H1 (cell line): ENCODE data around the gene SH3BP2. TPM values are rescaled to one million over a fixed set of nuclear protein-coding genes. Genes with fewer than 3 reads are reported as not detected.
A peak's percentile ranks its signal among the peaks of the same experiment; 100 is the strongest.

Experiments
- CTCF ChIA-PET: fragments of 300-600 bp; sonication (Branson Sonifier 250); formaldehyde crosslinking; loops from one replicate; lab custom pipeline; 2021; ENCODE audit not compliant: partially characterized antibody; lab: Charles Lee
- POLR2A ChIA-PET: fragments of 300-600 bp; sonication (Branson Sonifier 250); formaldehyde crosslinking; loops from one replicate; lab custom pipeline; 2021; ENCODE audit warnings: inconsistent platforms; ENCODE audit not compliant: partially characterized antibody; lab: Charles Lee
- DNase-seq, 2 experiments: peaks; one replicate each; pipeline versions ENCODE4 v3.0.0 to v3.0.0-alpha.2; 2010 to 2022; ENCODE audit warnings: low spot score in 2 of 2, low read depth in 1 of 2, mixed read lengths in 1 of 2
- FAIRE-seq: peaks from 2 replicates; lab custom pipeline; 2011; peaks lifted over from hg19 to GRCh38; lab: Jason Lieb, UNC
- H2AFZ ChIP-seq: 2 replicates; pipeline ENCODE4 v1.8.1; 2012; ENCODE audit warnings: low read length, inconsistent platforms
- H2AK5ac ChIP-seq: 2 replicates; pipeline ENCODE4 v1.6.1; 2013; ENCODE audit warnings: low read depth, low read length
- H2BK120ac ChIP-seq: replicated peaks from 2 replicates; pipeline ENCODE3; 2013; ENCODE audit warnings: low read depth, low read length, inconsistent platforms
- H2BK12ac ChIP-seq: 2 replicates; pipeline ENCODE4 v1.6.1; 2013; ENCODE audit warnings: low read depth, low read length
- H2BK15ac ChIP-seq: 2 replicates; pipeline ENCODE4 v1.6.1; 2013; ENCODE audit warnings: low read length
- H2BK20ac ChIP-seq: 2 replicates; pipeline ENCODE4 v1.6.1; 2013; ENCODE audit warnings: low read length
- H2BK5ac ChIP-seq: 2 replicates; pipeline ENCODE4 v1.6.1; 2013; ENCODE audit warnings: low read depth, low read length
- H3K14ac ChIP-seq: 2 replicates; pipeline ENCODE4 v1.6.1; 2013; ENCODE audit warnings: inconsistent platforms; ENCODE audit not compliant: insufficient read length
- H3K18ac ChIP-seq: 2 replicates; pipeline ENCODE4 v1.6.1; 2013; ENCODE audit warnings: low read length; ENCODE audit errors: extremely low read depth
- H3K23ac ChIP-seq: 2 replicates; pipeline ENCODE4 v1.6.1; 2013; ENCODE audit warnings: inconsistent platforms; ENCODE audit not compliant: insufficient read length
- H3K23me2 ChIP-seq: 2 replicates; pipeline ENCODE4 v1.6.1; 2013; ENCODE audit warnings: low read depth, low read length
- H3K27ac ChIP-seq: 2 replicates; pipeline ENCODE4 v1.6.1; 2011; ENCODE audit warnings: low read depth, low read length, inconsistent platforms
- H3K27me3 ChIP-seq, 4 experiments: replicated peaks in 1 of 4; 1 replicate in 1 of 4; 2 replicates in 3 of 4; pipeline versions ENCODE4 v1.6.1 to v1.8.1; 2011 to 2013; ENCODE audit warnings: low read length in 3 of 4, mild to moderate bottlenecking in 3 of 4, inconsistent platforms in 2 of 4, mixed read lengths in 2 of 4, moderate library complexity in 1 of 4; ENCODE audit not compliant: control insufficient read depth in 3 of 4, insufficient read depth in 3 of 4; ENCODE audit errors: extremely low read depth in 1 of 4
- H3K36me3 ChIP-seq, 4 experiments: 2 replicates each; pipeline versions ENCODE4 v1.6.1 to v1.8.1; 2011 to 2013; ENCODE audit warnings: mild to moderate bottlenecking in 4 of 4, low read length in 3 of 4, moderate library complexity in 2 of 4, control low read depth in 1 of 4, inconsistent platforms in 1 of 4; ENCODE audit not compliant: insufficient read depth in 4 of 4, control insufficient read depth in 2 of 4
- H3K4ac ChIP-seq: replicated peaks from 2 replicates; pipeline ENCODE3; 2013; ENCODE audit warnings: low read length, low read depth, mixed read lengths, inconsistent platforms; ENCODE audit not compliant: insufficient read length
- H3K4me1 ChIP-seq, 4 experiments: replicated peaks in 1 of 4; 1 replicate in 1 of 4; 2 replicates in 3 of 4; pipeline versions ENCODE4 v1.6.1 to v1.8.1; 2011 to 2013; ENCODE audit warnings: low read length in 3 of 4, inconsistent platforms in 2 of 4, mixed read lengths in 1 of 4; ENCODE audit not compliant: insufficient read depth in 4 of 4, control insufficient read depth in 3 of 4
- H3K4me2 ChIP-seq, 2 experiments: 2 replicates each; pipeline versions ENCODE4 v1.6.1 to v1.8.1; 2011 to 2013; ENCODE audit warnings: low read depth in 2 of 2, low read length in 2 of 2, control low read depth in 1 of 2, inconsistent platforms in 1 of 2, mild to moderate bottlenecking in 1 of 2; ENCODE audit not compliant: insufficient read depth in 1 of 2
- H3K4me3 ChIP-seq, 4 experiments: fragments of 200-600, 300-600 bp in 1 of 4; sonication (generic), shearing (Covaris generic), sonication (Bioruptor Twin) in 1 of 4; 2 replicates each; pipeline versions ENCODE4 v1.5.1 to v1.8.1; 2011 to 2016; ENCODE audit warnings: low read length in 4 of 4, low read depth in 3 of 4, control low read depth in 2 of 4, inconsistent platforms in 2 of 4, mild to moderate bottlenecking in 2 of 4, mixed read lengths in 1 of 4, moderate library complexity in 1 of 4; ENCODE audit not compliant: insufficient read depth in 2 of 4; ENCODE audit errors: extremely low read depth in 1 of 4
- H3K56ac ChIP-seq: replicated peaks from 2 replicates; pipeline ENCODE3; 2013; ENCODE audit warnings: low read depth, mild to moderate bottlenecking, mixed read lengths, low read length, inconsistent platforms; ENCODE audit not compliant: insufficient read length
- H3K79me1 ChIP-seq: 2 replicates; pipeline ENCODE4 v1.6.1; 2013; ENCODE audit warnings: low read depth, low read length, control low read depth
- H3K79me2 ChIP-seq, 2 experiments: 2 replicates each; pipeline versions ENCODE4 v1.6.1 to v1.8.1; 2012 to 2013; ENCODE audit warnings: low read length in 2 of 2, mild to moderate bottlenecking in 2 of 2, inconsistent platforms in 1 of 2; ENCODE audit not compliant: insufficient read depth in 2 of 2, control insufficient read depth in 1 of 2
- H3K9ac ChIP-seq, 4 experiments: replicated peaks in 1 of 4; 1 replicate in 1 of 4; 2 replicates in 3 of 4; pipeline versions ENCODE4 v1.6.1 to v1.8.1; 2011 to 2013; ENCODE audit warnings: low read depth in 3 of 4, low read length in 3 of 4, control low read depth in 2 of 4, mild to moderate bottlenecking in 2 of 4, moderate library complexity in 2 of 4, inconsistent platforms in 1 of 4; ENCODE audit errors: extremely low read depth in 1 of 4
- H3K9me3 ChIP-seq, 2 experiments: 2 replicates each; pipeline versions ENCODE4 v1.6.1 to v1.8.1; 2012 to 2013; ENCODE audit warnings: mild to moderate bottlenecking in 2 of 2, moderate library complexity in 2 of 2, control low read depth in 1 of 2, inconsistent platforms in 1 of 2, low read depth in 1 of 2, low read length in 1 of 2, mixed read lengths in 1 of 2; ENCODE audit not compliant: insufficient read depth in 2 of 2
- H4K20me1 ChIP-seq, 2 experiments: replicated peaks in 1 of 2; 2 replicates each; pipeline versions ENCODE3 to v1.8.1; 2011 to 2013; ENCODE audit warnings: inconsistent platforms in 2 of 2, low read length in 2 of 2, mild to moderate bottlenecking in 1 of 2; ENCODE audit not compliant: insufficient read depth in 2 of 2, control insufficient read depth in 1 of 2
- H4K5ac ChIP-seq: 2 replicates; pipeline ENCODE4 v1.6.1; 2013; ENCODE audit warnings: low read length, low read depth, mixed read lengths, inconsistent platforms; ENCODE audit not compliant: insufficient read length
- H4K8ac ChIP-seq: 2 replicates; pipeline ENCODE4 v1.8.0; 2013; ENCODE audit warnings: mild to moderate bottlenecking, moderate library complexity, low read length, inconsistent platforms; ENCODE audit not compliant: insufficient read depth; ENCODE audit errors: extremely low read depth
- H4K91ac ChIP-seq: replicated peaks from 2 replicates; pipeline ENCODE3; 2013; ENCODE audit warnings: low read length, mixed read lengths, inconsistent platforms; ENCODE audit not compliant: insufficient read length
- CBX8 ChIP-seq: fragments of 300-800, 300-1000 bp; sonication (generic); IDR thresholded peaks from 2 replicates; pipeline ENCODE4 v1.7.1; 2016; ENCODE audit warnings: low read depth, low read length, borderline replicate concordance
- CHD1 ChIP-seq: IDR thresholded peaks from 2 replicates; pipeline ENCODE4 v1.6.1; 2012; ENCODE audit warnings: low read depth, low read length, improper control_type of control experiment
- CTCF ChIP-seq, 3 experiments: IDR thresholded peaks; 1 replicate in 2 of 3; 2 replicates in 1 of 3; pipeline versions ENCODE4 v1.5.1 to v1.6.1; 2011; ENCODE audit warnings: low read length in 3 of 3, mild to moderate bottlenecking in 3 of 3, inconsistent platforms in 2 of 3, low read depth in 1 of 3, moderate library complexity in 1 of 3; ENCODE audit not compliant: insufficient read depth in 1 of 3; ENCODE audit errors: control extremely low read depth in 1 of 3
- GTF2F1 ChIP-seq: IDR thresholded peaks from 2 replicates; pipeline ENCODE4 v1.6.1; 2012; ENCODE audit warnings: low read depth, low read length, improper control_type of control experiment, borderline replicate concordance
- RAD21 ChIP-seq, 2 experiments: IDR thresholded peaks in 1 of 2; conservative IDR thresholded peaks in 1 of 2; 2 replicates each; pipeline ENCODE4 v1.6.1; 2011; ENCODE audit warnings: low read depth in 2 of 2, low read length in 2 of 2, improper control_type of control experiment in 1 of 2, inconsistent platforms in 1 of 2, mild to moderate bottlenecking in 1 of 2, moderate library complexity in 1 of 2
- RBBP5 ChIP-seq: IDR thresholded peaks from 2 replicates; pipeline ENCODE4 v1.7.1; 2012; ENCODE audit warnings: low read depth, mild to moderate bottlenecking, inconsistent platforms, low read length, moderate library complexity, borderline replicate concordance
- ZNF274 ChIP-seq: IDR thresholded peaks from 2 replicates; pipeline ENCODE4 v1.7.0; 2012; ENCODE audit warnings: low read length, borderline replicate concordance; ENCODE audit errors: extremely low read depth
- WGBS, 2 experiments: shearing (Covaris generic) in 1 of 2; methylation state at CpG; one replicate each; pipeline versions ENCODE4 v1.1.6 to v1.1.7; 2013 to 2015; ENCODE audit warnings: low lambda C conversion rate in 2 of 2, mixed read lengths in 2 of 2, inconsistent platforms in 1 of 2, low coverage in 1 of 2, missing lambda C conversion rate in 1 of 2; ENCODE audit not compliant: insufficient replicate concordance in 2 of 2, insufficient coverage in 1 of 2, insufficient read length in 1 of 2; ENCODE audit errors: extremely low coverage in 1 of 2, missing lambda C conversion rate in 1 of 2; 5-methylcytosine and 5-hydroxymethylcytosine counted together
- polyA plus RNA-seq, 7 experiments: library from polyadenylated mRNA; depleted of rRNA in 3 of 7; stranded (reverse) in 5 of 7; unstranded in 2 of 7; fragments of >200 nt in 5 of 7; fragments of 200-250 nt in 2 of 7; gene quantifications; 1 replicate in 5 of 7; 2 replicates in 1 of 7; 4 replicates in 1 of 7; pipeline versions ENCODE4 v1.2.1 to v1.2.3, GENCODE V29; 2011 to 2013; ENCODE audit warnings: missing spikeins in 2 of 7, mixed read lengths in 2 of 7
- total RNA-seq: library from RNA; stranded (reverse); fragmentation: NEBNext Ultra II Directional; extraction: Animal tissue kit (Norgen Biotek cat#: 25700); gene quantifications from 2 replicates; pipeline ENCODE4 v1.2.1, GENCODE V29; 2021

The SH3BP2 gene
- total and polyA plus RNA-seq, 2 of the 8 experiments (the other 6 are each of a cell fraction or from before 2014, with no cell fraction given), result 27.4 to 31.4 TPM

DNA sequence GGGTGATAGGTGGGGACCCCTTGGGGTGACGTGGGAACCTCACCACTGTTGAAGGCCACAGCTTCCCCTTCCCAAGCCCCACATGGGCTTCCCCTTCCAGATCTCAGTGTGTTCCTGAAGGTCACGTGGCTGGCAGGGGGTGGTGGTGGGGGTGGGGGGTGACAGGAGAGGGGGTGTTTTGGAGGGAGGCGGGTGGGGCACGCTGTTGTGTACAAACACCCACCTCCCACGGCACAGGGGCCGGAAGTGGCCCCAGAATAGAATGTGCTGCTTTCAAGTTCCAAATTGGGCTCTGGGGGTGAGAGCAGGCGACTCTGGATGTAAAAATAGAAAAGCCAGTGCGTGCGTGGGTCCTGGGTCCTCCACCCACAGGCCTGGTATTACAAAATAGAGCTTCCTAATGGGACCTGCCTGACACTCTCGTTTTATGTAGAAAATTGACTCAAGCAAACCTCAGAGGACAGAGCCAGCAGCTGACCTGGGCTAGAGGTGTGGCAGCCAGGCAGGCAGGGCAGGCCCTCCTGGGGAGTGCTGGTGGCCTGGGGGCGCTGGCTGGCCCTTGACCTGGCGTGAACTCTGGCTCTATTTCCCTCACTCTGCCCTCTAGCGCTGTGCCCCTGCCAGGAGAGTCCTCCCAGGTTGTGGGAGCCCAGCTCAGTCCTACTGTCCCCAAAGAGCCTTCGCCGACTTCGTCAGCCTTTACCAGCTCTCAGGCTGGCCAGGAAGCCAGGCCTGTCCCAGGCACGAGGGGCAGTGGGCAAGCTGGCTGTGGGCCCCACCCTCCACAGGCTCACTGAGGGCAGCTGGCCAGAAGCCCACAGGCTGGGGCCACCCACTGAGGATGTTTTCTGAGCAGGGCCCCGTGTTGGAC is 5.4 kb upstream of the SH3BP2 start:
- Histone ChIP-seq H2BK5ac (no peak overlapping the region), H3K4me3 (no peak overlapping the region), H3K4me2 (no peak overlapping the region), H3K79me2 (no peaks in the 10 kb centered on the region), H2BK120ac (no peak overlapping the region), H3K4me1 (peaks cover 0 to 12% (median 7%) of the 10 kb centered on the region in 4 experiments; a peak in 5 of 7 replicates), H3K4ac (no peak overlapping the region), H4K91ac (no peak overlapping the region), H2BK15ac (no peak overlapping the region), H2BK20ac (no peak overlapping the region), H4K8ac (peak overlapping the region; percentile 85; the same call in 1 of the 2 replicates), H4K20me1 (no peaks in the 10 kb centered on the region), H3K27me3 (peaks cover 0 to 7% (median 4%) of the 10 kb centered on the region in 4 experiments; a peak in 2 of 7 replicates), H2AFZ (no peak overlapping the region), H3K79me1 (no peaks in the 10 kb centered on the region), H3K27ac (no peak overlapping the region), H4K5ac (no peak overlapping the region), H2AK5ac (0 out of 2 replicates have a peak overlapping the region, but pooled peaks have one; percentile 24), H3K23ac (no peak overlapping the region), H3K56ac (no peak overlapping the region), H3K9ac (no peak overlapping the region), H3K14ac (no peak overlapping the region), H3K23me2 (no peaks in the 10 kb centered on the region; the same call in 1 of the 2 replicates), H2BK12ac (0 out of 2 replicates have a peak overlapping the region, but pooled peaks have one; percentile 27), H3K9me3 (no peaks in the 10 kb centered on the region), H3K18ac (no peak overlapping the region; the same call in 1 of the 2 replicates), H3K36me3 (no peaks in the 10 kb centered on the region)
- 84% methylated on average over 16 of the region's 18 CpGs; no CpG with 5 or more reads in 1 of the 2 experiments for WGBS, 2 experiments
- POLR2A ChIA-PET, result interaction anchor here (1.2 to 1.7 kb wide), 3 partner anchors 8 to 31 kb away, joined by 3 to 4 read pairs (median 3); no protein-coding TSS in a partner anchor
- FAIRE-seq, result no peak
- CTCF ChIA-PET, result interaction anchor here (0.9 to 1.3 kb wide), 6 partner anchors 11 to 28 kb away, joined by 3 to 5 read pairs (median 3); no protein-coding TSS in a partner anchor
- DNase-seq, result no peak
- no peak for TF ChIP-seq CBX8
- no peak for TF ChIP-seq GTF2F1
- peak in 1 of 3 experiments; percentile 24; a peak in 2 of 4 replicates for TF ChIP-seq CTCF (IDR thresholded peaks at IDR 0.05; ENCODE audit: control extremely low read depth in 1 of 3, insufficient read depth in 1 of 3, low read depth in 1 of 3, low read length in 3 of 3)
- TF ChIP-seq RBBP5, result no peak
- TF ChIP-seq CHD1, result no peak
- TF ChIP-seq ZNF274, result no peak
- peak in 1 of 2 experiments; percentile 34; a peak in 1 of 4 replicates for TF ChIP-seq RAD21 (IDR thresholded peaks at IDR 0.05 in 1 of 2, conservative IDR thresholded peaks at IDR 0.05 in 1 of 2; ENCODE audit: low read depth in 2 of 2, low read length in 2 of 2)
